Motor neuron (in vitro differentiated cells): ENCODE results near the gene KDM6B. TPM values are rescaled to one million over a fixed set of nuclear protein-coding genes. Genes with fewer than 3 reads are reported as not detected.

Experiments
- ATAC-seq, 8 experiments: fragments of 200-7000 bp; cut with Tn5 transposase; replicated peaks in 6 of 8; 2 replicates each; pipeline ENCODE4 v1.8.0; 2021; ENCODE audit warnings: mild to moderate bottlenecking in 8 of 8, moderate library complexity in 8 of 8
- H3K27ac ChIP-seq, 2 donors: fragments of 250-450 bp; sonication (Bioruptor Pico); 2 replicates each; pipeline ENCODE4 v1.9.0; 2021; ENCODE audit warnings: antibody characterized with exemption in 2 of 2, mild to moderate bottlenecking in 2 of 2, moderate library complexity in 1 of 2
- H3K4me1 ChIP-seq, 2 donors: fragments of 250-450 bp; sonication (Bioruptor Pico); replicated peaks in 1 of 2; 2 replicates each; pipeline ENCODE4 v1.6.1; 2021; ENCODE audit warnings: antibody characterized with exemption in 2 of 2, mild to moderate bottlenecking in 2 of 2, moderate library complexity in 1 of 2
- H3K4me3 ChIP-seq, 5 donors: fragments of 250-450 bp; sonication (Bioruptor Pico); 2 replicates each; pipeline ENCODE4 v1.9.0; 2021; ENCODE audit warnings: antibody characterized with exemption in 5 of 5, mild to moderate bottlenecking in 5 of 5, moderate library complexity in 4 of 5
- WGBS, 10 experiments: fragments of 450-650 bp; shearing (Covaris generic); methylation state at CpG; one replicate each; pipeline ENCODE4 v1.0.0; 2022; 5-methylcytosine and 5-hydroxymethylcytosine counted together
- in situ Hi-C, 9 experiments: fragments of 400-800 bp; cut with MboI; loops; one replicate each; pipeline ENCODE4 v1.15.0; 2021; ENCODE audit warnings: low sequenced_read_pairs in 9 of 9, low pct_unique_long_range_greater_than_20kb in 2 of 9; ENCODE audit not compliant: unreplicated experiment in 9 of 9
- total RNA-seq, 8 experiments: library from RNA; unstranded; fragments of 300-600 nt; gene quantifications; 2 replicates each; pipeline versions ENCODE4 v1.2.3 to v1.2.4, GENCODE V29; 2022

Gene KDM6B
- total RNA-seq, 8 experiments from 2014 or later = 3.2 to 32.8 (median 12.5) TPM

- peak; percentile 28 to 81 (median 68) for ATAC-seq
- 0 to 80% (median 30%) methylated on average over 1 to 6 of the region's 60 CpGs; no CpG with 5 or more reads in 5 of the 10 experiments for WGBS, 10 experiments
- peak overlapping the region in 1 of 2 donors; percentile 52 for H3K27ac ChIP-seq
- in situ Hi-C loops = no loop called here
- peaks cover 34 to 36% of the 10 kb centered on the region in 2 donors for H3K4me1 ChIP-seq
- H3K4me3 ChIP-seq = peak overlapping the region in 1 of 5 donors; percentile 15
Observed at GRCh38 chr17:7851438-7852261, 17.6 kb downstream of the KDM6B start.

GRCh38 chr17:7852262-7852670 lies 18.2 kb downstream of the KDM6B start:
- no peak overlapping the region for H3K27ac ChIP-seq
- in situ Hi-C loops = no loop called here
- H3K4me1 ChIP-seq = peaks cover 34 to 36% of the 10 kb centered on the region in 2 donors
- no peak overlapping the region for H3K4me3 ChIP-seq
- ATAC-seq = no peak
- 60 to 98% (median 90%) methylated on average over 2 to 8 of the region's 20 CpGs; no CpG with 5 or more reads in 5 of the 10 experiments for WGBS, 10 experiments

- 38 to 81% methylated on average over 4 to 19 of the region's 51 CpGs; no CpG with 5 or more reads in 8 of the 10 experiments for WGBS, 10 experiments
- Histone ChIP-seq H3K4me3 (no peak overlapping the region), H3K4me1 (peaks cover 34 to 36% of the 10 kb centered on the region in 2 donors), H3K27ac (no peak overlapping the region)
- ATAC-seq = no peak
- in situ Hi-C loops = no loop called here
Observed at GRCh38 chr17:7852919-7853690, 19.1 kb downstream of the KDM6B start.

GRCh38 chr17:7853691-7854038 lies 19.6 kb downstream of the KDM6B start:
- H3K27ac ChIP-seq = no peak overlapping the region
- no peak overlapping the region for H3K4me3 ChIP-seq
- in situ Hi-C loops = no loop called here
- peaks cover 34 to 40% of the 10 kb centered on the region in 2 donors for H3K4me1 ChIP-seq
- WGBS, 10 experiments = 50 to 97% (median 57%) methylated on average over 4 to 7 of the region's 21 CpGs; no CpG with 5 or more reads in 7 of the 10 experiments
- no peak for ATAC-seq

- no peak for ATAC-seq
- peak overlapping the region in 1 of 5 donors; percentile 56 for H3K4me3 ChIP-seq
- 0 to 89% (median 31%) methylated on average over 1 to 7 of the region's 31 CpGs; no CpG with 5 or more reads in 2 of the 10 experiments for WGBS, 10 experiments
- peak overlapping the region in 1 of 2 donors; percentile 49 for H3K27ac ChIP-seq
- in situ Hi-C loops = no loop called here
- peaks cover 38 to 46% of the 10 kb centered on the region in 2 donors for H3K4me1 ChIP-seq
Observed at GRCh38 chr17:7854078-7854777, 20.2 kb downstream of the KDM6B start.

GRCh38 chr17:7854851-7855659 lies 21.0 kb downstream of the KDM6B start, which contains the start of gene TMEM88:
Gene TMEM88, plus strand, starts transcription at chr17:7855066. Its CDS starts 9 bp downstream, at chr17:7855075.
- peak within 1 kb of the TSS in 4 of 5 donors; percentile 1 to 63 (median 54) for H3K4me3 ChIP-seq
- peaks cover 38 to 46% of the 10 kb centered on the region in 2 donors for H3K4me1 ChIP-seq
- WGBS, 10 experiments = 0 to 46% (median 21%) methylated on average over 1 to 10 of the region's 57 CpGs; no CpG with 5 or more reads in 6 of the 10 experiments
- ATAC-seq = peak in 2 of 8 experiments; percentile 1 to 3
- peak within 1 kb of the TSS; percentile 92 to 97 for H3K27ac ChIP-seq
- in situ Hi-C loops = no loop called here

GRCh38 chr17:7855660-7856010 lies 21.6 kb downstream of the KDM6B start:
- 38 to 42% methylated on average over 2 to 4 of the region's 15 CpGs; no CpG with 5 or more reads in 8 of the 10 experiments for WGBS, 10 experiments
- ATAC-seq = no peak
- in situ Hi-C loops = no loop called here
- Histone ChIP-seq H3K27ac (peak overlapping the region; percentile 92 to 97), H3K4me3 (peak overlapping the region in 4 of 5 donors; percentile 1 to 63 (median 54)), H3K4me1 (peaks cover 38 to 46% of the 10 kb centered on the region in 2 donors)

GRCh38 chr17:7856011-7856810 lies 22.2 kb downstream of the KDM6B start:
- Histone ChIP-seq H3K27ac (peak overlapping the region; percentile 92 to 97), H3K4me1 (peaks cover 38 to 44% of the 10 kb centered on the region in 2 donors), H3K4me3 (peak overlapping the region; percentile 42 to 63 (median 52))
- in situ Hi-C loops = no loop called here
- ATAC-seq = no peak
- WGBS, 10 experiments = 2 to 40% (median 10%) methylated on average over 1 to 9 of the region's 29 CpGs; no CpG with 5 or more reads in 5 of the 10 experiments

GRCh38 chr17:7856811-7857712 lies 23.0 kb downstream of the KDM6B start, which contains the start of gene NAA38:
Gene NAA38, minus strand, starts transcription at chr17:7857559. Its CDS starts 96 bp downstream, at chr17:7857463.
- peak within 1 kb of the TSS; percentile 42 to 63 (median 52) for H3K4me3 ChIP-seq
- peak; percentile 75 to 87 (median 82) for ATAC-seq
- WGBS, 10 experiments = 0 to 16% (median 0%) methylated on average over 1 to 22 of the region's 64 CpGs; no CpG with 5 or more reads in 1 of the 10 experiments
- H3K27ac ChIP-seq = peak within 1 kb of the TSS; percentile 92 to 97
- in situ Hi-C loops = no loop called here
- peaks cover 31 to 40% of the 10 kb centered on the region in 2 donors for H3K4me1 ChIP-seq

GRCh38 chr17:7857713-7858521 lies 23.9 kb downstream of the KDM6B start, which contains the start of gene CYB5D1:
Gene CYB5D1, plus strand, starts transcription at chr17:7858003. Its CDS starts 132 bp downstream, at chr17:7858135.
- Histone ChIP-seq H3K27ac (peak within 1 kb of the TSS; percentile 92 to 97), H3K4me1 (peaks cover 30 to 40% of the 10 kb centered on the region in 2 donors), H3K4me3 (peak within 1 kb of the TSS; percentile 42 to 63 (median 52))
- in situ Hi-C loops = no loop called here
- ATAC-seq = peak; percentile 30 to 52 (median 39)
- 0 to 3% (median 0%) methylated on average over 3 to 27 of the region's 48 CpGs for WGBS, 10 experiments
